EL (cell line): ENCODE results near the gene ARSD.
"Not testable (repeated sequence)": the region's sequence is repeated elsewhere in the genome, so short reads cannot be mapped to it uniquely, and the experiment has no call there.

ENCODE experiments used
- DNase-seq: peaks from one replicate; pipeline ENCODE4 v3.0.0-alpha.2; 2016

The ARSD gene

GRCh38 chrX:2928583-2929434 lies at the start of gene ARSD:
TSS of gene ARSD (minus strand) at chrX:2929339. CDS start at chrX:2929275, 64 bp downstream.
- DNase-seq, result peak; percentile 86

GRCh38 chrX:2978639-2979038 lies 49.5 kb upstream of the ARSD start:
- not testable (repeated sequence) for DNase-seq

- DNase-seq, result no peak
Observed at GRCh38 chrX:2974961-2975360, 45.8 kb upstream of the ARSD start.

- DNase-seq, result no peak
Observed at GRCh38 chrX:2972391-2972790, 43.3 kb upstream of the ARSD start.

- no peak for DNase-seq
Observed at GRCh38 chrX:2969021-2969420, 39.9 kb upstream of the ARSD start.

GRCh38 chrX:2967998-2968909 lies 39.1 kb upstream of the ARSD start:
- DNase-seq, result peak; percentile 55

GRCh38 chrX:2967584-2967983 lies 38.4 kb upstream of the ARSD start:
- DNase-seq, result peak; percentile 0

GRCh38 chrX:2967012-2967411 lies 37.9 kb upstream of the ARSD start:
- no peak for DNase-seq

GRCh38 chrX:2965965-2966364 lies 36.8 kb upstream of the ARSD start:
- no peak for DNase-seq

- DNase-seq, result peak; percentile 63
Observed at GRCh38 chrX:2963992-2964794, 35.1 kb upstream of the ARSD start.

GRCh38 chrX:2963449-2963848 lies 34.3 kb upstream of the ARSD start:
- not testable (repeated sequence) for DNase-seq

GRCh38 chrX:2962381-2962780 lies 33.2 kb upstream of the ARSD start:
- no peak for DNase-seq

GRCh38 chrX:2960861-2961515 lies 31.8 kb upstream of the ARSD start:
- DNase-seq, result no peak

GRCh38 chrX:2958199-2958598 lies 29.1 kb upstream of the ARSD start:
- DNase-seq, result no peak

- no peak for DNase-seq
Observed at GRCh38 chrX:2955838-2956237, 26.7 kb upstream of the ARSD start.

- no peak for DNase-seq
Observed at GRCh38 chrX:2955281-2955680, 26.1 kb upstream of the ARSD start.

GRCh38 chrX:2954541-2954940 lies 25.4 kb upstream of the ARSD start:
- DNase-seq, result no peak

GRCh38 chrX:2937942-2938341 lies 8.8 kb upstream of the ARSD start:
- not testable (repeated sequence) for DNase-seq

- no peak for DNase-seq
Observed at GRCh38 chrX:2934715-2935710, 5.9 kb upstream of the ARSD start.

- no peak for DNase-seq
Observed at GRCh38 chrX:2933125-2933900, 4.2 kb upstream of the ARSD start.
